HL-60/S4 treated with phorbol 12-myristate 13-acetate at 8.2 ng/mL for 4 days and 3 days (cell line): Measurements from ENCODE around the gene FBXO21.

Experiments used
- in situ Hi-C: fragments of 300-500 bp; cut with MboI; formaldehyde crosslinking; loops from 2 replicates; pipeline ENCODE4 v1.15.0; 2022; ENCODE audit warnings: low sequenced_read_pairs

The FBXO21 gene

DNA sequence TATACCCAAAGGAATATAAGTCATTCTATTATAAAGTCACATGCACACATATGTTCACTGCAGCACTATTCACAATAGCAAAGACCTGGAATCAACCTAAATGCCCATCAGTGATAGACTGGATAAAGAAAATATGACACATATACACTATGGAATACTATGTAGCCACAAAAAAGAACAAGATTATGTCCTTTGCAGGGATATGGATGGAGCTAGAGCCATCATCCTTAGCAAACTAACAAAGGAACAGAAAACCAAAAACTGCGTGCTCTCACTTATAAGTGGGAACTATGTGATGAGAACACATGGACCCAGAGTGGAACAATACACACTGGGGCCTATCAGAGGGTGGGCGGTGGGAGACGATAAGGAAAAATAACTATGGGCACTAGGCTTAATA, 21.3 kb downstream of the FBXO21 start:
- in situ Hi-C loops, result no loop called here

DNA sequence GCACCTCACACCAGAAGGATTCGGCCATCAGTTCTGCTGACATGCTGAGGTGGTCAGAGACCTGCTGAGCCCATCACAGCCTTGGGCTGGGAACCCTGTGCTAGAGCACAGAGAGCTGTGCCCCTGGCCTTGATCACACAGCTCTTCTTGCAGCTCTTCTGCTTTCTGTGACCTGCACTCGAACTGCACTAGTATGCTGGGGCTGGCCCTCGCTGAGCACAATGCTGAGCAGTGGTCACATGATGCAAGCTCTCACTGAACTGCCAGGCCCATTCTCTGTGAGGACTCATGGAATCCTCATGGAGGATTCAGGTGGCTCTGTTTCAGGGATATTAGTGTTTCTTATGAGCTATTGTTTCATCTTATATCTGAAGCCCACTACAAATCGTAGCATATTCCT, 22.5 kb downstream of the FBXO21 start:
- in situ Hi-C loops, result no loop called here

- in situ Hi-C loops, result no loop called here
Observed at GRCh38 chr12:117166107-117166506, 24.2 kb downstream of the FBXO21 start.

DNA sequence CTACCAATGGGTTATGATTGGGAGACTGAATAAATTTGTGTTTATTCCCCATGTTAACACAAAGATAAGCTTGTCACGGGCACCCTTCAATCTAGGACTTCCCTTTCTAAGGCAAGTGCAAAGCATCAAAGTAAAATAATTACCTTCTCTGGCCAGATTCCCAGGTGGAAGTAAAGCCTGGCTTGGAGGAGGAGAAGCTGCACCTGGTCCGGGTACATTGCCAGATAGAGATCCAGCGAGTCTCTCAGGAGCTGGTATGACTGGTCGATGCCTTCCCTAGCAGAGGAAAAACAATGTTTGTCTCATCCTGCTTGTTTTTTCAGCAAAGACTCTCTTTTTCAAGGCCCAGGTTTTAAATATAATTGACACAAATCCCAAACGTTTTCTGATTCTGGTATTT, 24.9 kb downstream of the FBXO21 start:
- in situ Hi-C loops, result no loop called here

DNA sequence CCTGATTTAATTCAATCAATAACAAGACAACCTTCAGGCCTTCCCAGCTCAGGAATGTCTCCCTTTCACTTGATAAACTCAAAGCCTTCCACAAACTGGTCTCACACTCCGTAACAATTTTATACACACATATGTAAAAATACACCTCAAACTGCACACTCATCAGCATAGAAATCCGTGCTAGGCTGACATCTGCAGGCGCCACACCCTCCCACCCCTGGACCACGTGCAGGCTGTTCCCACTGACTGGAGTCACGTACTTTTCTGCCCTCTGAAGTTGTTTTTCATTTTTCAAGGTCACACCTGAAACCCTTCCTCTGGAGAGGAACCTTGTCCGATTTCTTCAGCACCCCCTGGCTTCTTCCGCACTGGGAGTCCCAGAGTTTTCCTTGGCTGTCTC, 27.6 kb downstream of the FBXO21 start:
- in situ Hi-C loops, result no loop called here

DNA sequence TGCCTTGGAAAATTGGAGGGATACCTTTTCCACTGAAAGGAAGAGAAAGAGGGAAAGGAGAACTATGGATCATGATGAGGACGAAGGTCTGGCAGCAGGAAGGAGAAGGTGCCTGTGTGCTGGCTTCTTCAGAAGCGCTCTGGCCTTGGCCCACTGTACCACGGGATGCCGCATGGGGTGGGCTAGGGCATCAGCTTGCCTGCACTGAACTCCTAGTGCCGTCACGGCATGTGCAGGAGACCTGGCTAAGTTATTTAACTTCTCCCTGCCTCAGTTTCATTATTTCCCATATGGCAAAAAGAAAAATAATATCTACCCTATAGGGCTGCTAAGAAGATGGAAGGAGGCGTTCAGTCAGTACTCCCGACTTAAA, 28.1 kb downstream of the FBXO21 start:
- in situ Hi-C loops, result no loop called here

GRCh38 chr12:117161460-117162166, 28.7 kb downstream of the FBXO21 start:
- in situ Hi-C loops, result no loop called here

GRCh38 chr12:117159674-117160073, 30.6 kb downstream of the FBXO21 start:
- in situ Hi-C loops, result no loop called here

- in situ Hi-C loops, result no loop called here
Observed at GRCh38 chr12:117158911-117159553, 31.2 kb downstream of the FBXO21 start.

DNA sequence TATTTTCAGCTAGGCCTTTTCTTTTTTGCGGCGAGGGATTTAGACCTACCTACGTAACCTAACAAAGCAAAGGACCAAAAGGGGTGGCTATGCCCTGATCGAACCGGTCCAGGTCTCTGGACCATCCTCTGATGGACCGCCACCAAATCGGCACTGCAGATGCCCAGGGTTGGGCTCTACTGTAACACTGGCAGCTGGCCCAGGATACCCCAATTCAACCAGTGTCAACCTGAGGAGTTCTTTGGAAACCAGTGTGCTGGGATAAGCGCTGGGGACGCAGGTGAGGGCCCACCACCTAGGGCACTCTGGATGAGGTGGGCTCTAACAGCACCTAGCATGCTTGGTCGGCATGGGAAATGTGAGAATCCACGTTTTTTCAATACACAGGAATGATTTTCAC, 32.2 kb downstream of the FBXO21 start:
- in situ Hi-C loops, result no loop called here

GRCh38 chr12:117155278-117156060, 34.8 kb downstream of the FBXO21 start:
- in situ Hi-C loops, result no loop called here

DNA sequence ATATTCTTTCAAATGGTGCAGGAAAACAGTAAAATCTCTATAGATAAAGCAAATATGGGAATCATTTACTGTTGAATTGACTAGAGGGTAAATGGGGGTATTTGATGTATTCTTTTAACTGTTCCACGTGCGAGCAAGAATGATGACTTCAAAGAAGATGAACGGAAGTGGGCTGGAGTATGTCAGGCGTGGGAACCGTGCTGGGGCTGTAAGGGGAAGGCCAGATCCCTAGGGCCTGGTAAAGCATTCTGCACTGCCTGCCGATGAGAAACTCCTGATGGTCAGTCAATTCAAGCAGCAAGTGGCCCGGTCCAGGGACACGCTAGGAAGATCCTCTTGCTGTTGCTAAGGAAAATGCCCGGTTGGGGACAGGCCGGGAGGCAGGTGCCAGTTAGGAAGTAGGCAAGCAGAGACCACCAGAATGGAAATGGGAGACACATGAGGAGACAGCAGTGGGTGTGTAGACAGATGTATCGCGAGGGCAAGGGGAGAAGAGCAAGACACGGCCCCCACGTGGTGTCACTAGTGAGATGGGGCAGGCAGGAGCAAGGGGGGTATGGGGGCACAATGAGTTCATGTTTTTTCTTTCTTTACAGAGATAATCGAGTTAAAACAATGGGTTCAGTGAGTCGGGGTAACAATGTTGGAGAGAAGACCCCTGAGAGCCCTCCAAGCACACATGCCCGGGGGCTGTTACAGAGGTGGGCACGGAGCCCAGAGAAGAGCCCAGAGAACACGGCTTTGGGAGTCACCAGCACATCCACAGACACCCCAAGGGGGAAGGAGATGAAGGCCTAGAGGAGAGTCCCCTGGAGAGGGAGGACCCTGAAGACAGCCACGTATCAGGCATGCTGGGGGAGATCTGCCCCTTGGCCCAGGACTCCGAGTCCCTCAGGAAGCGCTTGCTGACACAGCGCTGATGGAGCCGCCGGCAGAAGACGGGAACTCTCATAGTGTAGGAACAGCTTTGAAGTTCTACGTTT, 37.2 kb downstream of the FBXO21 start:
- in situ Hi-C loops, result no loop called here

DNA sequence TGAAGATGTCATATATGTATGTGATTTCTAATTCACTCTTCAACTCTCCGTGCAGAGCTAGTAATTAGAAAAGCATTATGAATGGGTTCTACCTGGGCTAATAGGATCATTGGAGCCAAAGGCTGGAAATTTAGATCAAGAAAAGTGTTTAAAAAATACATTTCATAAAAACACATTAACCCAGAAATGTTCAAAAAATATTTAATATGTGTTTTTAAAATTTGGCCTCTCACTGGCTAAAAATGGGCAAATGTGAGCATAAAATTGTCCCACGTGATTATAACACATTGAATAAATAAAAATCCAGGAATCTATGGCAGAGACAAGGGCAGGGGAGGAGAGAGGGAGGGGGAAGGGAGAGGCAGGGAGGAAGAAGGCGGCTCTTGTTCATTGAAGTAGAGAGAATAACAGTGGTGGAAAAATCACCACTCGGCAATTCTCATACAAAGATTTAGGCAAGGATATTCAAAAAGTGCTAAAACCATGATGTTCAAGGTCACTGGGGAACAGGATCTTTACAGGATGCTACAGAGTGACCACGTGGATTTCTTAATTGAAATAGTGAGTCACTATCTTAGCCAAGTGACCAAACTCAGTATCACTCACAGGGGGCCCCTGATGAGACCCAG, 38.8 kb downstream of the FBXO21 start:
- in situ Hi-C loops, result no loop called here

DNA sequence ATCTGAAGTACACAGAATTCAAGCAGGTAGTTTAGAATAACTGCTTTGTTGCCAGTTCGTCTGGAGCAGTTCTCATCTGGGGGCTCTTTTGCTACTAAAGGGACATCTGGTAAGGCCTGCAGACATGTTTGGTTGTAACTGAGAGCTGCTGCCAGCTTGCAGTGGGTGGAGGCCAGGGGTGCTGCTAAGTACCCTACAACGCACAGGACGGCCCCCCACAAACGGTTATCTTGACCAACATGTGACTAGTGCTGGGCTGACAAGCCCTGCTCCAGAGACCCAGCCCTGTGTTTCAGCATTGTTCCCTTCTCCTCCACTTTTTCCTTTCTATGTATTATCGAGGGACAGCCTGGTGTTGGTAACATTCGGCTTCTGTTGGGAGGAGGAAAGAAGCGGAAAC, 40.8 kb downstream of the FBXO21 start:
- in situ Hi-C loops, result no loop called here

DNA sequence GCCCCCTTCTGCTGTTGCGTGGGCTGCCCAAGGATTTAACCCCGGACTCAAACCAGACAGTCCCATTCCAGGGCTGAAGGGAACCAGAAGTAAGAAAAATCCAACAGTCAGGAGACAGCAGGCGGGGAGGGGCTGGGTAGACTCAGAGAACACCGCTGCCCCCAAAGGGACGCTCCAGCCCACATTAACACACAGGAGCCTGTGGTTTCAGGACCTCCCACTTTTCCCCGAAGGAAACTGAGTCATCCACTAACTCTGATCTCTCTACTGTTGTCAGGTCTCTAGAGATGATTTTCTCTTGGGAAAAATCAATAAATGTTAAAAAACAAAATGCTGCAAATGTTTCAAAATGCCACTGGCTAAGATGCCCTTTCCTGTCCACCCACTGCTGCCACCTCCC, 41.6 kb downstream of the FBXO21 start:
- in situ Hi-C loops, result no loop called here

DNA sequence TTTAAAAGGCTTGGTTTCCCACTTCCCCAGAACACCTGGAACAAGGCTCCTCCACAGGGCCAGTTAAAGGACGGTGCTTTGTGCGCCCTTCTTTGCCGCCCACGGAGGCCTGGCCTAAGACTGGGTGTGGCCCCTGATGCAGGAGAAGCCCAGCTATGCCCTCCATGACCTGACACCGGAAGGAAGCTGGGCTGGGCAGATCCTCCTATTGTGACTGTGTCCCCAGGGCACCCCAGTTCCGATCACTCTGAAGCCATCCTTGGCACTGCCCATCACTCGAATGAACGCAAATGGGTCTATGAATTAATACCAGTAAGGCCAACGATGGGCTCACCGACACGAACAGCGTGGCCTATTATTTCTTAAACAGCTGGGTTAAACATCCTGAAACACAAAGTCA, 42.6 kb downstream of the FBXO21 start:
- in situ Hi-C loops, result no loop called here

- in situ Hi-C loops, result no loop called here
Observed at GRCh38 chr12:117145597-117146154, 44.6 kb downstream of the FBXO21 start.

DNA sequence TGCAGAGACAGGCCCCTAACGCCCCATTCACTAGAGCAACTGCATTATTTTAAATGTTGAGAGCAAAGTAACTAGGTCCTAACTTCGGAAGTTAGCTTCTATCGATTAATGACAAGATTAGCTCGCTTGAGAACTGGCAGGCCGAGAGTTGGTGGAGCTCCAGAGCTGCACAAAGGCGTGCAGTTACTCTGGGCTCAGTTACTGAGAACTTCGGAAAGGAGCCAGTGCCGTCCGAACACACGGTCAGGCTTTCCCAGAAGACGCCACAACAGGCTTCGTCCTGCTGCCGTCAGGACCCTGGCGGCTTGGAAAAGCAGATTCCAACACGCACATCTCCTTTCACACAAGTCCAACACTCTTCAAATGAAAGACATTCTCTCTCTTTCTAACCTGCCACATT, 45.7 kb downstream of the FBXO21 start:
- in situ Hi-C loops, result no loop called here

GRCh38 chr12:117143008-117143532, 47.2 kb downstream of the FBXO21 start:
- in situ Hi-C loops, result no loop called here

- in situ Hi-C loops, result no loop called here
Observed at GRCh38 chr12:117142094-117142493, 48.2 kb downstream of the FBXO21 start.
